GM18873 (cell line): ENCODE results near the gene SLC9A3.

Source experiments
- ATAC-seq: cut with Tn5 transposase; IDR thresholded peaks from one replicate; pipeline ENCODE4 v1.9.1; 2021; ENCODE audit warnings: mild to moderate bottlenecking, moderate library complexity, moderate number of reproducible peaks; ENCODE audit not compliant: unreplicated experiment, low FRiP score

The SLC9A3 gene

DNA sequence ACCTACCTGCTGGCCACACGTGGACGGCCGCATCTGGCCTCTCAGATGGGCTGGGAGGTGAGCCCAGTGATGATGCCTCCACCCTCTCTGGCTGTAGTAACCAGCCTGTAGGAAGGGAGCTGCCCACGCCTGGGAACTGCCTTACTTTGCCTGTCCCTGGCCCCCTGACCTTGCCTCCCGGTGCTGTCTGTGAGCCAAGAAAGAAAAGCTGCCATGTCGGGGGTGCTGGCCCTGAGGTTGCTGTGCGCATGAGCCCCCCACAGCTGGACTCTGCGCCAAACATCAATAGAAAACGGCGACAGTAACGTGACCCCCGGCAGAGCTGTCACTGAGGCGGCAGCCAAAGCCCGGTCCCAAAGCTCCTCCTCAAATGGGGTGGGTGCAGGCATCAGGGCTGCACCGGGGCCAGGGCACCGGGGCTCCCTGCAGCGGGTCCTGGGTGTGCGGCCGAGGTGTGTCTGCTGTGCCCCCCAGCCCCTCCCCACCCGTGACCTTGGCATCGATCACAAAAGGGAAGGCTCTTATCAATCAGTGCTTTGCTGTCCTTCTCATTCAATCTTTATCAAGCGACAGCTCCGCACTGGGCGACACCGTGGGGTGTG lies 15.3 kb upstream of the SLC9A3 start:
- ATAC-seq: no peak

DNA sequence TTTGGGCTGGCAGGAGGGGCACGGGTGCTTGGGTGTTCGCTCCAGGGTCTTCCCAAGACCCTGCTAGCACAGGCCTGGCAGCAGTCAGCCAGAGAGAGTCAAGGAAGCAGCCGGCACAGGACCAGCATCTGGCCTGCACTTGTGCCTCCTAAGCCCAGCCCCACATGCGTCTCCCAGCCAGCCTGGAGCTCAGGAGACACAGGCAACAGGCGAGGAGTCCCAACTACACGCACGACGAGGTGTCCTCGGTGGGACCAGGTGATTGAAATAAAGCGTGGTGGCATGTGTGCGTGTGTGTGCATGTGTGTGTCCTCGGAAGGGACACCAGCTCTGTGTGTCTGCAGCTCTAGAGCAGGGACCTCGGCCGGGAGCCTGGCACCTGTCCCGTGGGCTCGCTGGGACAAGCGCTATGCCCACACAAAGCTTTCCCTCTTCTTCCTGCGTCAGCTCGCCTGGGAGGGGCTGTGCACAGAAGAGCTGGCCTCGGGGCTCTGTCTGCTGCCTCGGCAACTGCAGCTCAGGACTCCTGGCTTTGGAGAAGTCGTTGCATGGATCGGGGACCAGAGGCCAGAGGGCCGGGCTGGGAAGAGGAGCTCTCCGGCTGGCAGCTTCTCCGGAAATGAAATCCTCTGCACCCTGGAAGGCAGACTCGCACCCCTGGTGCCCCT lies 14.7 kb upstream of the SLC9A3 start:
- no peak for ATAC-seq

DNA sequence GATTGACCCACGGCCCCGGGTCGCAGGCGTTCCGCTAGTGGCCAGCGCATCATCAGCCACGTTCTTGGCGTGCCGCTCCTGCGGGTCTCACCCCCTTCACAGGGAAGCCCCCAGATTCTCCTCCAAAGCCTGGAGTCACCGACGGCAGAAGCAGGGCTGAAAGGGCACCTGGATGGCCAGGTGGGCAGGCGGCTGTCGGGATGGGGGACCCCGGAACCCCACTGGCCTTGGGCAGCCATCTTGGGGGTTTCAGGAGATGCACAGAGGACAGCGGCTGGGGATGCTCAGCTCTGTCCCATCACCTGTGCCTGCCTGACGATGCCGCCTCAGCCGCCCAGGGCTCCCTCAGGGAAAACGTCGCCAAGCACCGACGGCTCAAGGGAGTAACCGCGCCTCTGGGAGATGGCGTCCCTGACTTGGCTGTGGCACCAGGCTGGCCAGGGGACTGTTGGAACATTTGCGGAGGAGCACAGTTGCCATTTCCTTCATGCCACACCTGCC lies 14.1 kb upstream of the SLC9A3 start:
- ATAC-seq: no peak

DNA sequence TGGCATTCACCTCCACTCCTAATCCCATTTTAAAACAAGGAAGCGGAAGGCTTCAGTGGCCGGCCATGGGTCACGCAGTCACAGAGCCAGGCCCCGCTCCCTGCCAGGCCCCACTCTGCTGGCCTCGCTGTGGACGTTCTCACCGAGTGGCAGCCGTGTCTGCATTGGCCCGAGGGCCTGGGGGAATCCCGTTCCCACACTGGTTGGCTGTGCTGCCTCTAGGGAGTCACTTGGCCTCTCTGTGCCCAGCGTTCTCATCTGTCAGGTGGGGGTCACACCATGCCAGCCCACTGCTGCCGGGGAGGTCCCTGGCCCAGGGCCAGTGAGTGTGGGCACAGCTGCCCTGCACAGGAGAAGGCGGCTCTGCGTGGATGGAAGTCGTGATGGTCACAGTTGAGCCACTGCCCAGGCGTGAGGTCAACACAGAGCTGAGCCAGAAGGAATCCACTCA lies 13.4 kb upstream of the SLC9A3 start:
- no peak for ATAC-seq

DNA sequence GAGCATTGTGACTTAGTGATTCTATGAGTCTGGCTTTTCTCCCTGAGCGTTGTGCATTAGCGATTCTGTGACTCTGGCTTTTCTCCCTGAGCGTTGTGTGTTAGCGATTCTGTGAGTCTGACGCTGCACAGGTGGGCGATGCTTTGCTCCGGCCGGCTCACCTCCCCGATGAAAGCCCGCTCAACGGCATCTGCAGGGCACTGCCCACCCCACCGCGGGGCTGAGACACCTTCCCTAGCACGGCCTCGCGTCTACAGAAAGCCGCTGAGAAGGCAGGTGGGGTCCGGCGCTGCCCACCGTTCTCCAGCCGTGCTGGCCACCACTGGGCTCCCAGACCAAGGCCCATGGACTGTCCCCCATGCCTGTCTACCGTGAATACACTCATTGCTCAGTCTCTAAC lies 12.8 kb upstream of the SLC9A3 start:
- no peak for ATAC-seq

DNA sequence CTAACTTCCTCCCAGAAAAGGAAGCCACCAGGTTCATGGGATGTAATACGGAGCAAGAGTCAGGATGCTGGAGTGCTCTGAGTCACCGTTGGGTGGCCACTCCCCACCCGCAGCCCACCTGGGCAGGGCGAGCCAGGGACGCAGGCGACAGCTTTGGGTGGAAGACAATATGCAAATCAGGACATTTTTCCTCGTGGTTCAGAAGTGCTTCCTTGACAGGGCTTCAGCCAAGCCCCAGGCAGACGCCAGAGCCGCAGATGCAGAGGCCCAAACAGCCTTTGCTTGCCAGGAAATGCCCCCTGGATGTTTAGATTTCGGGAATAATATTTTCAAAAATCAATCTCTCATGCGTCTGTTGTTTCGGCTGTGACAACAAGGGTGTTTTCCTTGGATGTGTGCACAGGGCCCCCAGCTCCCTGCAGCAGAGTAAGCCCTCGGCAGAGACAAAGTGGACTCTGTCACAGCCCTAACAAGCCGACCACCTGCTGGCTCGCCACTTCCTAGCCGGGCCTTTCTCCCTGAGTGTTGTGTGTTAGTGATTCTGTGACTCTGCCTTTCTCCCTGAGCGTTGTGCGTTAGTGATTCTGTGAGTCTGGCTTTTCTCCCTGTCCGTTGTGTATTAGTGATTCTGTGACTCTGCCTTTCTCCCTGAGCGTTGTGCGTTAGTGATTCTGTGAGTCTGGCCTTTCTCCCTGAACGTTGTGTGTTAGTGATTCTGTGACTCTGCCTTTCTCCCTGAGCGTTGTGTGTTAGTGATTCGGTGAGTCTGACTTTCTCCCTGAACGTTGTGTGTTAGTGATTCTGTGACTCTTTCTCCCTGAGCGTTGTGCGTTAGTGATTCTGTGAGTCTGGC lies 11.8 kb upstream of the SLC9A3 start:
- ATAC-seq: no peak

DNA sequence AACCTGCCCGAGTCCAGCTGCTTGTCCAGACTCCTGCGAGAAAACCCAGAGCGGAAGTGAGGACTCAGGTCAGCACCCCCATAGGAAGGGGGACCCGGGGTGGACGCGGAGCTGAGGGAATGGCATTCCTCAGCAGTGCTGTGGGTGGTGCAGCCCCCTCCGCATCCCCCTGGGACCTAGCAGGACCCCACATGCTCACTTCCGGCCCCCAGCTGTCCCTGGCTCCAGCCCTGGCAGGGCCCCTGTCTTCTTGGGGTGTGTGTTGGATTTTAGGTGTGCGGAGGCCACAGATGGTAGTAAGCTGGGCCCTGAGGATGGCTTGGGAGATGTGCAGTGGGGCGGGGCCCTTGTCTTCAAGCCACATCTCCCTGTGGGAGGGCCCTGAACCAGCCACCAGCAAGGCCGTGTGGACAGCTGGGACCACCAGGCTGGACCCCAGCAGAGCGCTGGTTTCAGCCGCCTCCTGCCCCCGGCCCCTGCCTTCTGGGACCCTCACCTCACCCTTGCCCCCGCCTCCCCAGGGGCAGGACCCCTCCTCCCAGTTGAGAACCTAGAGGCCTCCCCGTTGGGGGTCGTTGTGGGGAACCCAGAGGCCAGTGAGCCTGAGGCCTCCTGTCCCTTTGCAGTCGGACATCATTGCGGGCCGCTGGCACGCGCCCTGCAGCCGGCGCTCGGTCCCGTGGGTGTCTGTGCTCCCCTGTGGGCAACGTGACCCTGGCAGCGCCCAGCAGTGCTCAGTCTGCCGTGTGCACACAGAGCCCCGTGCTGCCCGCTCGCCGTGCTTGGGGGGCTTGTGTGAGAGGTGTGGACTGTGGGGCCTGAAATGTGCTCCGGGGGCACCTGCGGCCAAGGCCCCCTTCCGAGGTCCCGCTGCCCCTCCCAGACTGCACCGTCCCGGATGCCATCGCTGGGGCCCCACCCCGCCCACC lies 10.8 kb upstream of the SLC9A3 start:
- ATAC-seq: no peak

DNA sequence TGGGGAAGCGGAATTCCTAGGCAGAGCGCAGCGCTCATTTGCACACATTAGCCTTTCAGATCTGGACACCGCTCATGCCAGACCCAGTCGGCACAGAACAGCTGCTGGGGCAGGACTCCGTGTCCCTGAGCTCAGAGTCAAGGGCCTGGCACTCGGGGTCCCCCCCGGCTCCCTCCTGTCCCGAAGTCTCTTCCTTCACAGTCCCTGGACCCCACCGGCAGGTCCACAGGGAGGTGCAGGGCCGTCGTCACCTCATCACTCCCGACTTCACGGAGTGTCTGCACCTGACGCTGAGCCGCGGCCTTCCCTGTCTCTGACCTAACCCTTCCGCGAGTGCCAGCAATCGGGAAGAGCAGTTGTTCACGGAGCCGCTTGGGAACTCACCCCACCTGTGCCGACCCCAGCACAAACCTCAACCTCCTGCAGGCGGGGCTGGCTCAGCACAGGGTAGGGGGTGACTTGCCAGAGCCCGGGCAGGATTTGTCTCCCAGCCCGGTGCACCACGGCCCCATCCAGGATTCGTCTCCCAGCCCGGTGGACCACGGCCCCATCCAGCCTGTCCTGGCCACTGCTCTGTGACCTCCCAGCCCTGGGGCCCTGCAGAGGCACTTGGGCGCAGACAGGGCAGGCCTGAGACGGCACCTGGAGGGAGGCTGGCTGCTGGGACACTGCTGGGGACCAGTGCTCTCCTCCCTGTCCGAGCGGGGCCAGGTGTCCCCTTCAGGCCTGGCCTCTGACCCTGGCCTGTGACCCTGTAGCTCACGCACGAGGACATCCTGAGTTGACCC lies 9.9 kb upstream of the SLC9A3 start:
- no peak for ATAC-seq

DNA sequence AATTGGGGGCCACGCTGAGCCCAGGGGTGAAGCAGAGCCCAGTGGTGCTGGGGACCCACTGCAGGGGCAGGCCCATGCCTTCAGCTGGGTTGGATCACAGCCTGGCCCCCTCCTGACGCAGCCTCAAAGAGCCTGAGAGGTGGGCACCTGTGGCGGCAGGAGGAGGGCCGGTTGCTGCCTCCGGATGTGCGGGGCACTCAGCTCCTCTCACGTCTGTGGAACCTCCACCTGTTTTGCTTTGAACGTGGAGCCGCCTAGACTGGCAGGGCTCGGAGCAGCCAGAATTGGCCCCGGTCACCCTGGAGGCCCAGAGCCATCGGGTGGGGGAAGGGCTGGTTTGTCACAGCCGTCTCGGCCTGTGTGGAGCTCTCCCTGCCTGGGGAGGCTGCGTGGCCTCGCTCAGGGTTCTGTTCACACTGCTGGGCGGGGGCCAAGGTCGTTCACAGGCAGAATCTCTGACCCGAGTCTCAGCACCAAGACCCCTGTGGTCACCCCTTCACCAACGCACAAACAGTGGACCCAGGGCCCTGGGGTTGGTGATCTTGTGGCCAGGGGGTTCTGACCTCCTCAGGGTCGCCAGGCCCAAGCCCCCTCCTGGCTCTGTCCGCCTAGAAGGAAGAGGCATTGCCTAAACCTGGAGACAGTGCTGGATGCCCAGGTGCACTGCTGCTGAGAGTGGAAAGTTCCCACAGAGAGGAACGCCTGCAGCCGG lies 9.2 kb upstream of the SLC9A3 start:
- no peak for ATAC-seq

DNA sequence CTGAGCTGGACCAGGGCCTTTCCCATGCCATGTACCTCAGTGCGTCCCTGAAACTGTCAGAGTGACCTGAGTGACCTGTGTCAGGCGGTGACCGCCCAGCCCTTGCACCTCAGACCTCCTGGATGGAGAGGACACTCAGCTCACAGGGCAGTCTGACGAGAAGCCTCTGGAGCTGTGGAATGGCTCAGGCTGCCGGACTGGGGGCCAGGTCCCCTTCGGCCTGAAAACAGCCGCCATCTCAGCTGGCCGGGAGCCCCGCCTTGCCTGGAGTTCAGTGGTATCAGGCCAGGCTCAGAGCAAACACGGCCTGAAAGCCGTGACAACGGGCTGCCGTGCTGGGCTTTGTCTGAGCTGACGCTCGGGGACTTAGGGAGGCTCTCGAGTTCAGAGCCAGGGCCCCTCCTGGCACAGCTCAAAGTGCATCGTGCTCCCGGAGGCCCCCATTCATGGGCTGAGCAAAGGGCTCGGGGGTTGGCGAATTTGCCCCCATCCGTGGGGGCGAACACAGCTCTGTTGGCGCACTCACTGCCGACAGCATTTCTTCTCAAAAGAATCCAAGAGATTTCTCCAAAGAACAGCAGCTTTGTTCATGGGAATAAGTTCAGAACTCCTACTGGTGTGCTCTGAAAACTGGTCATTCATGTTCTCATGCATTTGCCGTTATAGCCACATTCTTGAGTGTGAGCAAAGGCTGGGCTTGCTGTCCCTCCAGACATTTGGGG lies 8.4 kb upstream of the SLC9A3 start:
- ATAC-seq: no peak

DNA sequence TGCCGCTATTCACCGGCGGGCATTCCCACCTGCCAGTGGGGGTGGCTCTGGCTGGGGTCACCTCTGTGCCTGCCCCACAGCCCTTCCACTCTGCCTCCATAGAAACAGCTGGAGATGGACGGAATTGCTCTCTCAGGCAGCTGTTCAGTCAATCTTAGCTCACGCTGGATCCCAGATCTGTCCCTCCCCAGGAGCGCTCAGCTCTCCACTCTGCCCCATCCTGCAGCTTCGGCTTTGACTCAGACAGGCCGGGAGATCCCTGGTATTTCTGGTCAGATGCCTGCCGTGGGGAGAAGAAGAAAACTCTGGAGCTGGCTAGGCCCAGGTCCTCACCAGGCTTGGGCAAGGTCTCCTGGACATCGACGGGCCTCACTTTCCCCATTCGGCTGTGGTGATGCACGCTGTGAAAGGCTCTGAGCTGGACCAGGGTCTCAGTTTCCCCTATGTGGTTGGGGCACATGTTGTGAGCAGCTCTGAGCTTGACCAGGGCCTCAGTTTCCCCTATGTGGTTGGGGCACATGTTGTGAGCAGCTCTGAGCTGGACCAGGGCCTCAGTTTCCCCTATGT lies 7.6 kb upstream of the SLC9A3 start:
- ATAC-seq: no peak

DNA sequence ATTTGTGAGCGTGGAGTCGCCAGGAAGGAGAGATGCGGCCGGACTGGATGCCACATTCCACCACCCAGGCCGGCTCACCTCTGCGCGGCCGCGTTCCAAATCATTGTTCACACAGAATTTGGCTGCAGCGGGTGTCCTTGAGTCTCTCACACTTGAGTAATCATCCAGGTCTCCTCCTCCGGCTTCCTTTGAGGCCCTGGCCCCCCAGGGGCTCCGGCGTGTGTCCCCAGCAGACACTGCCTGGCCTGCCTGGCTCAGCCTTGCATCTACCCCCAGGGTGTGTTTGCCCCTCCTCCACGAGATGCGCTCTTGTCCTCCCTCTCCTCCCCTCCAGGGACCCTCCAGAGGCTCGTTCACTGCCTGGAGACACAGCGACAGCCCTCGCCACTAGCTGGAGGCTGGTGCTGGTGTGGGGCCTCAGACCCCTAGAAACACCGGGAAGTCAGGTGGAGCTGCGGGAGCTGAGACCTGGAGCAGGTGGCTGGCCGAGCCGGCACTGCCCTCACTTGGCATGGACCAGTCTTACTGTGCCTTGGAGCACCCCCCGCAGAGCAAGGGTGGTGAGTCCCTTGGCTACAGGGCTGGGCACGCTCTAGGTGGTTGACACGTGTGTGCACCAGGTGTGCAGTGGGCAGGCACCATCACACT lies 7.0 kb upstream of the SLC9A3 start:
- ATAC-seq: no peak

DNA sequence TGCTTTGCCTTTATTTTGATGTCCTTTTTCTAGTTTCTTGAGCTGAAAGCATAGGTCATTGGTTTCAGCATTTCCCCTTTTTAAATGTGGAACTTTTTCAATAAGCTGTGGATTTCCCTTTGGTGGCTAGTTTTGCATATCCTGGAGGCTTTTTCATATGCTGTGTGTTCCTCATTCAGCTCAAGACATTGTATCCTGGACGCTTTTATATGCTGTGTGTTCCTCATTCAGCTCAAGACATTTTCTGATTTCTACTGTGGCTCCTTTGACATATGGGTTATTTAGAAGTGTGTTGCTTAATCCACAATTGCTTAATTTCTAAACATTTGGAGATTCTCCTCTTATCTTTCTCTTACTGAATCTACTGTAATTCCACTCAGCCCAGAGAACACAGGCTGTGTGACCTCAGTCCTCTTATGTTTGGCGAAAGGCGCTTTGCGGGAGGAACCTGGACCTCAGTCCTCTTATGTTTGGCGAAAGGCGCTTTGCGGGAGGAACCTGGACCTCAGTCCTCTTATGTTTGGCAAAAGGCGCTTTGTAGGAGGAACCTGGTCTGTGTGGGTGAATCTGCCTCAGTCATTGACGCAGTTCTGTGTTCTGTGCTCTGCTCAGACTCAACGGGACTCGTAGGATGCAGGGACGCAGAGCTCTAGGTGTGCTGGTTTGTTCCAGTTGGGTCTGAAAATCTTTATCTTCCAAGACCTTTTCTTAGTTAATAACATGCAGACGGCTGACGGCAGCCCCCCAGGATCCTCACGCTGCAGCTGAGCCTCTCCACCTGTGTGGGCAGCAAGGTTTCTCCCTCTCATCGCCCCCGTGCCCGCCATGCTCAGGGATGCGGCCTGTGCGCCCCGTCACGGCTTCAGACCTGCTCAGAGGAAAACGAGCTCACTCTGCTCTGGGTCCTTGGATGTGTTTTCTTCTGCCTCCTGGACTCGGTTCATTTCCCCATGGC lies 6.0 kb upstream of the SLC9A3 start:
- ATAC-seq: no peak

DNA sequence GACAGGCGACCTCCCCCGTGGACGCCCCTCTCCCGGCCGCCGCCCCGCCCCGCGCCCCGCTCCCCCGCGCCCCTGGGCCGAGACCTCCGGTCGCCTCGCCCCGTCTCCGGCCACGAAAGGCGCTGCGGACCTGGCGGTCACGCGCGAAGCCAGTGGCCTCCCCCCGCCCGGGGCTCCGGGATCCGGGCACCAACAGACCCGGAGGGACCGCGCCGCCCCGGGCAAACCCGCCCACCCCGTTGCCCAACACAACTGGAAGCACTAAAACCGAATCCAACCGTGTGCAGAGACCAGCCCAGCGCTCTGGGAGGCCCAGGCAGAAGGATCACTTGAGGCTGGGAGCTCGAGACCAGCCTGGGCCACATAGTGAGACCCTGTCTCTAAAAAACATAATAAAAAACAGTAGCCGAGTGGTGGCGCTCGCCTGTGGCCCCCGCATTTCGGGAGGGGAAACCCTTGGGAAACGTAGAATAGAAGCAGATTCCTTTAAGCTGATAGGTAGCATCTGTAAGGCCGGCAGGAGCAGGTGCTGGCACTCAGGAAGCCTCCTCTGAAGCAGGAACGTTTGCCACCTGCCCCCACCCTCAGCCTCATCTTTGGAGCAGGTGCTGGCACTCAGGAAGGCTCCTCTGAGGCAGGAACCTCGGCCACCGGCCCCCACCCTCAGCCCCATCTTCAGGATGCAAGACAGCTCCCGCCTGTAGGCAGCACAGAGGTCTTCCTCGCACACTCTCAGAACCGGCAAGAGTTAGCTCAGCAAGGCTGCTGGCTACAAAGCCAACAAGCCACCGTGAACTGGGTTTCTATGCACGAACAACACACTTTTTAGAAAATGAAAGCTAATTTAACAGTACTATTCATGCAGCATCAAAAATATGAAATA lies 4.6 kb upstream of the SLC9A3 start:
- no peak for ATAC-seq
